Right atrium auricular region (tissue), 2 donors: ENCODE data around the gene RNF213. TPM values are rescaled to one million over a fixed set of nuclear protein-coding genes. Genes with fewer than 3 reads are reported as not detected.

ENCODE experiments used
- DNase-seq: peaks from one replicate; pipeline ENCODE4 v3.0.0-alpha.2; 2019; ENCODE audit warnings: low spot score
- H3K27ac ChIP-seq, 2 donors: fragments of 200-600 bp; sonication (generic); 1 replicate in 1 of 2; 2 replicates in 1 of 2; pipeline ENCODE4 v1.5.1; 2016 to 2019
- H3K27me3 ChIP-seq, 2 donors: fragments of 200-600 bp; sonication (generic); one replicate each; pipeline versions ENCODE4 v1.5.1 to v1.6.0; 2017 to 2019
- H3K36me3 ChIP-seq: fragments of 200-600 bp; sonication (generic); one replicate; pipeline ENCODE4 v1.5.1; 2016
- H3K4me1 ChIP-seq, 2 donors: fragments of 200-600 bp; sonication (generic); one replicate each; pipeline versions ENCODE4 v1.5.1 to v1.6.0; 2017 to 2019
- H3K4me3 ChIP-seq, 2 donors: fragments of 200-600 bp; sonication (generic); 1 replicate in 1 of 2; 2 replicates in 1 of 2; pipeline ENCODE4 v1.5.1; 2017 to 2019; ENCODE audit warnings: mild to moderate bottlenecking in 1 of 2, moderate library complexity in 1 of 2
- H3K9me3 ChIP-seq, 2 donors: fragments of 200-600 bp; sonication (generic); one replicate each; pipeline ENCODE4 v1.5.1; 2019
- CTCF ChIP-seq, 2 donors: fragments of 200-600 bp; sonication (generic); IDR thresholded peaks; one replicate each; pipeline ENCODE4 v1.5.1; 2019; ENCODE audit warnings: antibody characterized with exemption in 2 of 2
- total RNA-seq, 2 donors: library from RNA; depleted of rRNA; stranded (reverse); fragments of >200 nt; gene quantifications; one replicate each; pipeline ENCODE4 v1.1.0, GENCODE V29; 2016

RNF213 gene
- total RNA-seq, 2 donors from 2014 or later, result 27.3 to 36.8 TPM

- H3K27ac ChIP-seq, result no peak overlapping the region
- H3K4me3 ChIP-seq, result no peak overlapping the region
- no peaks in the 10 kb centered on the region for H3K9me3 ChIP-seq
Measured at GRCh38 chr17:80315517-80316182, 55.0 kb downstream of the RNF213 start.

GRCh38 chr17:80316431-80316830 lies 55.8 kb downstream of the RNF213 start:
- Histone ChIP-seq H3K27me3 (no peaks in the 10 kb centered on the region), H3K4me1 (no peaks in the 10 kb centered on the region), H3K36me3 (peaks cover 62% of the 10 kb centered on the region), H3K4me3 (no peak overlapping the region), H3K27ac (no peak overlapping the region), H3K9me3 (no peaks in the 10 kb centered on the region)
- TF ChIP-seq CTCF (IDR thresholded peaks at IDR 0.05), result no peak
- no peak for DNase-seq

More at GRCh38 chr17:80315517-80316182, 55.0 kb downstream of the RNF213 start:
- no peak for TF ChIP-seq CTCF (IDR thresholded peaks at IDR 0.05)
- H3K4me1 ChIP-seq, result no peaks in the 10 kb centered on the region
- peaks cover 63% of the 10 kb centered on the region for H3K36me3 ChIP-seq
- DNase-seq, result no peak
- no peaks in the 10 kb centered on the region for H3K27me3 ChIP-seq

GRCh38 chr17:80316927-80317705 lies 56.5 kb downstream of the RNF213 start:
- no peaks in the 10 kb centered on the region for H3K9me3 ChIP-seq
- no peaks in the 10 kb centered on the region for H3K27me3 ChIP-seq
- H3K4me1 ChIP-seq, result no peaks in the 10 kb centered on the region
- TF ChIP-seq CTCF (IDR thresholded peaks at IDR 0.05), result no peak
- H3K27ac ChIP-seq, result no peak overlapping the region
- peaks cover 65% of the 10 kb centered on the region for H3K36me3 ChIP-seq
- no peak for DNase-seq
- no peak overlapping the region for H3K4me3 ChIP-seq

GRCh38 chr17:80317706-80317980 lies 57.0 kb downstream of the RNF213 start:
- no peaks in the 10 kb centered on the region for H3K27me3 ChIP-seq
- H3K4me3 ChIP-seq, result no peak overlapping the region
- no peak for TF ChIP-seq CTCF (IDR thresholded peaks at IDR 0.05)
- peaks cover 69% of the 10 kb centered on the region for H3K36me3 ChIP-seq
- H3K9me3 ChIP-seq, result peaks cover 0 to 3% of the 10 kb centered on the region in 2 donors
- H3K4me1 ChIP-seq, result no peaks in the 10 kb centered on the region
- no peak for DNase-seq
- H3K27ac ChIP-seq, result no peak overlapping the region

- no peak overlapping the region for H3K27ac ChIP-seq
- no peak for DNase-seq
- no peak overlapping the region for H3K4me3 ChIP-seq
- peaks cover 0 to 5% of the 10 kb centered on the region in 2 donors for H3K9me3 ChIP-seq
- H3K27me3 ChIP-seq, result no peaks in the 10 kb centered on the region
- no peaks in the 10 kb centered on the region for H3K4me1 ChIP-seq
- peaks cover 64% of the 10 kb centered on the region for H3K36me3 ChIP-seq
- no peak for TF ChIP-seq CTCF (IDR thresholded peaks at IDR 0.05)
Measured at GRCh38 chr17:80318166-80318565, 57.5 kb downstream of the RNF213 start.
